H1 (cell line): ENCODE results near the gene PCNX1.

Experiments
- CREB1 ChIP-seq: IDR thresholded peaks from 2 replicates; pipeline ENCODE4 v1.6.1; 2012; ENCODE audit warnings: inconsistent platforms
- CTCF ChIP-seq, 3 experiments: IDR thresholded peaks; 1 replicate in 2 of 3; 2 replicates in 1 of 3; pipeline versions ENCODE4 v1.5.1 to v1.6.1; 2011; ENCODE audit warnings: low read length in 3 of 3, mild to moderate bottlenecking in 3 of 3, inconsistent platforms in 2 of 3, low read depth in 1 of 3, moderate library complexity in 1 of 3; ENCODE audit not compliant: insufficient read depth in 1 of 3; ENCODE audit errors: control extremely low read depth in 1 of 3
- EP300 ChIP-seq, 2 experiments: IDR thresholded peaks; 1 replicate in 1 of 2; 2 replicates in 1 of 2; pipeline ENCODE4 v1.6.1; 2011 to 2012; ENCODE audit warnings: low read depth in 2 of 2, low read length in 2 of 2, mild to moderate bottlenecking in 2 of 2, borderline replicate concordance in 1 of 2, inconsistent platforms in 1 of 2, moderate library complexity in 1 of 2
- JUND ChIP-seq: IDR thresholded peaks from 2 replicates; pipeline ENCODE4 v1.6.1; 2011; ENCODE audit warnings: mild to moderate bottlenecking, improper control_type of control experiment, low read length
- KDM1A ChIP-seq: fragments of 200-600, 300-600 bp; sonication (generic); IDR thresholded peaks from 2 replicates; pipeline ENCODE4 v1.7.1; 2016; ENCODE audit warnings: mild to moderate bottlenecking, low read length, borderline replicate concordance
- POLR2A ChIP-seq, 2 experiments: IDR thresholded peaks; 1 replicate in 1 of 2; 2 replicates in 1 of 2; pipeline ENCODE4 v1.6.1; 2011; ENCODE audit warnings: low read depth in 2 of 2, low read length in 2 of 2, mild to moderate bottlenecking in 2 of 2; ENCODE audit errors: control extremely low read depth in 1 of 2
- POLR2AphosphoS5 ChIP-seq: IDR thresholded peaks from 2 replicates; pipeline ENCODE4 v1.6.1; 2011; ENCODE audit warnings: low read depth, low read length
- SIN3A ChIP-seq, 2 experiments: IDR thresholded peaks in 1 of 2; conservative IDR thresholded peaks in 1 of 2; 2 replicates each; pipeline ENCODE4 v1.6.1; 2011 to 2012; ENCODE audit warnings: low read length in 2 of 2, improper control_type of control experiment in 1 of 2, low read depth in 1 of 2, mild to moderate bottlenecking in 1 of 2
- ZNF274 ChIP-seq: IDR thresholded peaks from 2 replicates; pipeline ENCODE4 v1.7.0; 2012; ENCODE audit warnings: low read length, borderline replicate concordance; ENCODE audit errors: extremely low read depth
- TF ChIP-seq, protein P1 (sequence below): IDR thresholded peaks from 2 replicates; pipeline ENCODE4 v1.6.1; 2012; ENCODE audit warnings: inconsistent platforms

DNA sequence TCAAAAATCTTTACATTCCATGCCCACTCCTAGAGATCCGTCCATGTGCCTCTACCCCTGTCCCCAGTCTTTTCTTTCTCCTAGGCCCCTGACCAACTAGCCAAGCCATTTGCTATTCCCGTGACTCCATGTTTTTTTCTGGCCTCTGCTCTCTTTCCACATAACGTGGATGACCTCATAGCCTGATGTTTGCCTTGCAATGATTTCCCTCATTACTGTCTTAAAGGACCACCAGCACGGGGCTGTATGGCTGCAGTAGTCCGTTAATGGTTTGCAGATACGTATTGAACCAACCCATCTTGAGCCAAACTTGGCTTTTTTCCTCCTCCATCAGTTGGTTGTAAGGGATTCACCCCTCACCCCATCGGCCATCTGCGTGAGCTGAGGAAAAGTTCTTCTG is 226.0 kb downstream of the PCNX1 start:
- TF ChIP-seq EP300 (IDR thresholded peaks at IDR 0.05; ENCODE audit: borderline replicate concordance in 1 of 2, low read depth in 2 of 2, low read length in 2 of 2): no peak
- no peak for TF ChIP-seq CTCF (IDR thresholded peaks at IDR 0.05; ENCODE audit: control extremely low read depth in 1 of 3, insufficient read depth in 1 of 3, low read depth in 1 of 3, low read length in 3 of 3)
- TF ChIP-seq POLR2A (IDR thresholded peaks at IDR 0.05; ENCODE audit: control extremely low read depth in 1 of 2, low read depth in 2 of 2, low read length in 2 of 2): no peak
- TF ChIP-seq CREB1: no peak
- TF ChIP-seq, protein P1, sequence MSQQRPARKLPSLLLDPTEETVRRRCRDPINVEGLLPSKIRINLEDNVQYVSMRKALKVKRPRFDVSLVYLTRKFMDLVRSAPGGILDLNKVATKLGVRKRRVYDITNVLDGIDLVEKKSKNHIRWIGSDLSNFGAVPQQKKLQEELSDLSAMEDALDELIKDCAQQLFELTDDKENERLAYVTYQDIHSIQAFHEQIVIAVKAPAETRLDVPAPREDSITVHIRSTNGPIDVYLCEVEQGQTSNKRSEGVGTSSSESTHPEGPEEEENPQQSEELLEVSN: no peak
- TF ChIP-seq ZNF274: no peak
- TF ChIP-seq KDM1A: no peak
- no peak for TF ChIP-seq POLR2AphosphoS5
- TF ChIP-seq JUND: no peak
- no peak for TF ChIP-seq SIN3A (conservative IDR thresholded peaks at IDR 0.05 in 1 of 2, IDR thresholded peaks at IDR 0.05 in 1 of 2; ENCODE audit: low read depth in 1 of 2, low read length in 2 of 2)
